NOMO-1 treated with dmso at 0.1 percent for 144 hours (cell line): ENCODE measurements around the gene GPRIN3.

Source experiments
- DNase-seq: peaks from one replicate; lab custom pipeline; 2025; ENCODE audit not compliant: unreplicated experiment; lab: John Stamatoyannopoulos, UW

Gene GPRIN3

GRCh38 chr4:89293299-89293698 lies 14.3 kb downstream of the GPRIN3 start:
- no peak for DNase-seq

- DNase-seq, result no peak
Observed at GRCh38 chr4:89290727-89291516, 16.7 kb downstream of the GPRIN3 start.

- DNase-seq, result no peak
Observed at GRCh38 chr4:89289312-89289711, 18.3 kb downstream of the GPRIN3 start.

- no peak for DNase-seq
Observed at GRCh38 chr4:89288430-89288829, 19.2 kb downstream of the GPRIN3 start.

GRCh38 chr4:89287945-89288344 lies 19.7 kb downstream of the GPRIN3 start:
- DNase-seq, result no peak

GRCh38 chr4:89285745-89286144 lies 21.9 kb downstream of the GPRIN3 start:
- no peak for DNase-seq

GRCh38 chr4:89284828-89285227 lies 22.8 kb downstream of the GPRIN3 start:
- peak; percentile 41 for DNase-seq

- no peak for DNase-seq
Observed at GRCh38 chr4:89284020-89284424, 23.6 kb downstream of the GPRIN3 start.

- no peak for DNase-seq
Observed at GRCh38 chr4:89283226-89284009, 24.2 kb downstream of the GPRIN3 start.

GRCh38 chr4:89279385-89279784 lies 28.2 kb downstream of the GPRIN3 start:
- DNase-seq, result no peak

- no peak for DNase-seq
Observed at GRCh38 chr4:89277412-89277811, 30.2 kb downstream of the GPRIN3 start.

- no peak for DNase-seq
Observed at GRCh38 chr4:89276296-89276695, 31.3 kb downstream of the GPRIN3 start.

- no peak for DNase-seq
Observed at GRCh38 chr4:89275587-89275986, 32.0 kb downstream of the GPRIN3 start.

- no peak for DNase-seq
Observed at GRCh38 chr4:89273741-89274141, 33.9 kb downstream of the GPRIN3 start.

GRCh38 chr4:89270792-89271191 lies 36.8 kb downstream of the GPRIN3 start:
- DNase-seq, result no peak

- peak; percentile 39 for DNase-seq
Observed at GRCh38 chr4:89269121-89269666, 38.4 kb downstream of the GPRIN3 start.

- peak; percentile 66 for DNase-seq
Observed at GRCh38 chr4:89268679-89269078, 38.9 kb downstream of the GPRIN3 start.

- no peak for DNase-seq
Observed at GRCh38 chr4:89267846-89268245, 39.8 kb downstream of the GPRIN3 start.

- no peak for DNase-seq
Observed at GRCh38 chr4:89267392-89267791, 40.2 kb downstream of the GPRIN3 start.

GRCh38 chr4:89266128-89266527 lies 41.5 kb downstream of the GPRIN3 start:
- DNase-seq, result no peak

GRCh38 chr4:89263265-89263664 lies 44.3 kb downstream of the GPRIN3 start:
- DNase-seq, result no peak
